Naive thymus-derived CD8-positive, alpha-beta T cell (primary cell): Measurements from ENCODE around the gene VEGFB. TPM values are rescaled to one million over a fixed set of nuclear protein-coding genes. Genes with fewer than 3 reads are reported as not detected.

Experiments used
- ATAC-seq, 2 donors: fragments of 150-1000 bp; cut with Tn5 transposase in 1 of 2; sonication (Bioruptor Pico), chemical (Tn5 transposase) in 1 of 2; 1 replicate in 1 of 2; 2 replicates in 1 of 2; pipeline ENCODE4 v1.10.0; 2021; ENCODE audit warnings: mild to moderate bottlenecking in 2 of 2, moderate library complexity in 2 of 2
- POLR2A ChIA-PET: fragments of 350-600 bp; sonication (Branson Sonifier 250); formaldehyde crosslinking; loops from one replicate; lab custom pipeline; 2021; ENCODE audit warnings: antibody characterized with exemption; lab: Charles Lee
- DNase-seq, 10 donors: peaks; one replicate each; pipeline versions ENCODE4 v3.0.0 to v3.0.0-alpha.2; 2020 to 2022
- H3K27ac Mint-ChIP-seq, 10 donors: one replicate each; pipeline ENCODE4 v1.8.0; 2020 to 2022; ENCODE audit warnings: mild to moderate bottlenecking in 10 of 10, mixed read lengths in 10 of 10, moderate library complexity in 4 of 10, inconsistent platforms in 1 of 10
- H3K27me3 Mint-ChIP-seq, 5 donors: one replicate each; pipeline ENCODE4 v1.8.0; 2021 to 2022; ENCODE audit warnings: mixed read lengths in 5 of 5
- H3K36me3 Mint-ChIP-seq, 3 donors: one replicate each; pipeline ENCODE4 v1.8.0; 2020 to 2022; ENCODE audit warnings: mixed read lengths in 3 of 3, mild to moderate bottlenecking in 2 of 3, inconsistent platforms in 1 of 3
- H3K4me1 Mint-ChIP-seq, 4 donors: one replicate each; pipeline ENCODE4 v1.8.0; 2021 to 2022; ENCODE audit warnings: mixed read lengths in 4 of 4
- H3K4me3 Mint-ChIP-seq, 10 donors: one replicate each; pipeline ENCODE4 v1.8.0; 2020 to 2022; ENCODE audit warnings: mild to moderate bottlenecking in 10 of 10, mixed read lengths in 10 of 10, moderate library complexity in 6 of 10, inconsistent platforms in 1 of 10
- H3K9me3 Mint-ChIP-seq, 9 donors: one replicate each; pipeline ENCODE4 v1.8.0; 2020 to 2022; ENCODE audit warnings: mixed read lengths in 9 of 9, mild to moderate bottlenecking in 3 of 9, inconsistent platforms in 1 of 9, moderate library complexity in 1 of 9
- polyA plus RNA-seq, 3 donors: library from polyadenylated mRNA; unstranded; fragments of 300-500 nt; fragmentation: Illumina TruSeq; gene quantifications; one replicate each; pipeline ENCODE4 v1.2.3, GENCODE V29; 2021
- total RNA-seq, 8 experiments: library from RNA in 2 of 8; stranded (reverse) in 2 of 8; gene quantifications; one replicate each; pipeline ENCODE4 v1.2.3 and lab custom pipeline; 2021 to 2026

Gene VEGFB
- total and polyA plus RNA-seq, 5 experiments from 2014 or later: 11.2 to 62.1 (median 28.1) TPM

GRCh38 chr11:64248578-64248977, 14.2 kb downstream of the VEGFB start:
- ATAC-seq (no peak), DNase-seq (no peak)
- H3K27me3 Mint-ChIP-seq: no peaks in the 10 kb centered on the region
- no peaks in the 10 kb centered on the region for H3K36me3 Mint-ChIP-seq
- no peaks in the 10 kb centered on the region for H3K9me3 Mint-ChIP-seq
- H3K4me3 Mint-ChIP-seq: peak overlapping the region in 7 of 10 donors; percentile 20 to 92 (median 79)
- H3K4me1 Mint-ChIP-seq: peaks cover 16 to 47% (median 42%) of the 10 kb centered on the region in 4 donors
- H3K27ac Mint-ChIP-seq: no peak overlapping the region
- POLR2A ChIA-PET: interaction anchor here (8.4 to 13.8 kb wide), 3 partner anchors 21 to 43 kb away, joined by 101 to 176 read pairs (median 113); partner anchors contain the start of genes FERMT3, NUDT22 and TRPT1

- DNase-seq (no peak), ATAC-seq (no peak)
- no peaks in the 10 kb centered on the region for H3K27me3 Mint-ChIP-seq
- POLR2A ChIA-PET: interaction anchor here (8.4 to 13.8 kb wide), 3 partner anchors 20 to 43 kb away, joined by 101 to 176 read pairs (median 113); partner anchors contain the start of genes FERMT3, NUDT22 and TRPT1
- H3K9me3 Mint-ChIP-seq: no peaks in the 10 kb centered on the region
- peak overlapping the region in 7 of 10 donors; percentile 22 to 82 (median 34) for H3K4me3 Mint-ChIP-seq
- H3K36me3 Mint-ChIP-seq: no peaks in the 10 kb centered on the region
- peaks cover 18 to 46% (median 38%) of the 10 kb centered on the region in 4 donors for H3K4me1 Mint-ChIP-seq
- peak overlapping the region in 2 of 10 donors; percentile 38 to 44 for H3K27ac Mint-ChIP-seq
Observed at GRCh38 chr11:64249038-64249437, 14.7 kb downstream of the VEGFB start.

- H3K27ac Mint-ChIP-seq: peak overlapping the region in 3 of 10 donors; percentile 25 to 47 (median 35)
- POLR2A ChIA-PET: interaction anchor here (0.8 to 13.8 kb wide), 8 partner anchors 9 to 68 kb away, joined by 3 to 176 read pairs (median 6); partner anchors contain the start of genes DNAJC4, FERMT3, FKBP2 and NUDT22
- H3K4me3 Mint-ChIP-seq: peak overlapping the region; percentile 19 to 93 (median 56)
- no peak for DNase-seq
- no peak for ATAC-seq
- no peaks in the 10 kb centered on the region for H3K36me3 Mint-ChIP-seq
- H3K9me3 Mint-ChIP-seq: no peaks in the 10 kb centered on the region
- no peaks in the 10 kb centered on the region for H3K27me3 Mint-ChIP-seq
- peaks cover 18 to 46% (median 36%) of the 10 kb centered on the region in 4 donors for H3K4me1 Mint-ChIP-seq
Observed at GRCh38 chr11:64249563-64250414, 15.4 kb downstream of the VEGFB start.

- Mint-ChIP-seq H3K27me3 (no peaks in the 10 kb centered on the region), H3K4me1 (peaks cover 16 to 39% (median 32%) of the 10 kb centered on the region in 4 donors), H3K9me3 (no peaks in the 10 kb centered on the region), H3K4me3 (peak overlapping the region in 9 of 10 donors; percentile 22 to 93 (median 84)), H3K27ac (peak overlapping the region in 2 of 10 donors; percentile 43 to 69), H3K36me3 (no peaks in the 10 kb centered on the region)
- ATAC-seq: no peak
- POLR2A ChIA-PET: interaction anchor here (1.1 to 13.8 kb wide), 8 partner anchors 7 to 67 kb away, joined by 3 to 176 read pairs (median 8); partner anchors contain the start of genes DNAJC4, FERMT3, FKBP2 and NUDT22
- peak in 1 of 10 donors; percentile 32 for DNase-seq
Observed at GRCh38 chr11:64250415-64251015, 16.1 kb downstream of the VEGFB start.

GRCh38 chr11:64251016-64251752, 16.8 kb downstream of the VEGFB start, which contains the start of gene PLCB3:
Gene PLCB3 (plus strand): TSS chr11:64251530. CDS start chr11:64251650, 120 bp downstream.
- ATAC-seq (peak; percentile 59 to 60), DNase-seq (peak in 9 of 10 donors; percentile 47 to 76 (median 66))
- POLR2A ChIA-PET: interaction anchor here (1.0 to 13.8 kb wide), 11 partner anchors 8 to 66 kb away, joined by 3 to 176 read pairs (median 5); partner anchors contain the start of genes DNAJC4, FERMT3, FKBP2 and NUDT22
- H3K9me3 Mint-ChIP-seq: no peaks in the 10 kb centered on the region
- H3K4me1 Mint-ChIP-seq: peaks cover 12 to 33% (median 27%) of the 10 kb centered on the region in 4 donors
- H3K27ac Mint-ChIP-seq: peak within 1 kb of the TSS in 9 of 10 donors; percentile 32 to 89 (median 76)
- H3K27me3 Mint-ChIP-seq: no peaks in the 10 kb centered on the region
- H3K4me3 Mint-ChIP-seq: peak within 1 kb of the TSS; percentile 83 to 93 (median 87)
- H3K36me3 Mint-ChIP-seq: no peaks in the 10 kb centered on the region

GRCh38 chr11:64251753-64252002, 17.3 kb downstream of the VEGFB start:
- Mint-ChIP-seq H3K4me1 (peaks cover 12 to 33% (median 27%) of the 10 kb centered on the region in 4 donors), H3K27ac (peak overlapping the region in 7 of 10 donors; percentile 32 to 86 (median 76)), H3K9me3 (no peaks in the 10 kb centered on the region), H3K36me3 (peaks cover 0 to 2% (median 0%) of the 10 kb centered on the region in 3 donors), H3K27me3 (no peaks in the 10 kb centered on the region), H3K4me3 (peak overlapping the region; percentile 82 to 93 (median 86))
- DNase-seq (no peak), ATAC-seq (no peak)
- POLR2A ChIA-PET: interaction anchor here (0.8 to 13.8 kb wide), 8 partner anchors 9 to 66 kb away, joined by 3 to 176 read pairs (median 8); partner anchors contain the start of genes DNAJC4, FERMT3, FKBP2 and NUDT22

GRCh38 chr11:64252003-64252872, 17.9 kb downstream of the VEGFB start:
- peak overlapping the region; percentile 82 to 93 (median 86) for H3K4me3 Mint-ChIP-seq
- H3K27ac Mint-ChIP-seq: peak overlapping the region in 9 of 10 donors; percentile 32 to 86 (median 76)

GRCh38 chr11:64253043-64253442, 18.7 kb downstream of the VEGFB start:
- H3K4me1 Mint-ChIP-seq: peaks cover 9 to 26% (median 17%) of the 10 kb centered on the region in 4 donors
- H3K36me3 Mint-ChIP-seq: peaks cover 0 to 7% (median 0%) of the 10 kb centered on the region in 3 donors
- no peak overlapping the region for H3K27ac Mint-ChIP-seq
- no peaks in the 10 kb centered on the region for H3K9me3 Mint-ChIP-seq
- POLR2A ChIA-PET: interaction anchor here (1.5 to 13.8 kb wide), 5 partner anchors 10 to 47 kb away, joined by 5 to 176 read pairs (median 11); partner anchors contain the start of genes FERMT3 and FKBP2
- DNase-seq (no peak), ATAC-seq (no peak)
- H3K4me3 Mint-ChIP-seq: peak overlapping the region in 8 of 10 donors; percentile 12 to 93 (median 38)
- no peaks in the 10 kb centered on the region for H3K27me3 Mint-ChIP-seq

More at GRCh38 chr11:64252003-64252872, 17.9 kb downstream of the VEGFB start:
- Mint-ChIP-seq H3K27me3 (no peaks in the 10 kb centered on the region), H3K36me3 (peaks cover 0 to 2% (median 0%) of the 10 kb centered on the region in 3 donors), H3K9me3 (no peaks in the 10 kb centered on the region), H3K4me1 (peaks cover 9 to 30% (median 23%) of the 10 kb centered on the region in 4 donors)
- ATAC-seq (peak; percentile 7 to 9), DNase-seq (peak in 1 of 10 donors; percentile 29)
- POLR2A ChIA-PET: interaction anchor here (0.8 to 13.8 kb wide), 9 partner anchors 9 to 65 kb away, joined by 3 to 176 read pairs (median 5); partner anchors contain the start of genes DNAJC4, FERMT3, FKBP2 and NUDT22

GRCh38 chr11:64253481-64253880, 19.1 kb downstream of the VEGFB start:
- no peak for ATAC-seq
- Mint-ChIP-seq H3K4me1 (peaks cover 9 to 24% (median 16%) of the 10 kb centered on the region in 4 donors), H3K36me3 (peaks cover 0 to 7% (median 0%) of the 10 kb centered on the region in 3 donors)

GRCh38 chr11:64254326-64254725, 19.9 kb downstream of the VEGFB start:
- DNase-seq (no peak), ATAC-seq (no peak)
- H3K4me3 Mint-ChIP-seq: no peak overlapping the region
- H3K4me1 Mint-ChIP-seq: peaks cover 9 to 24% (median 16%) of the 10 kb centered on the region in 4 donors
- H3K36me3 Mint-ChIP-seq: peaks cover 0 to 7% (median 2%) of the 10 kb centered on the region in 3 donors
- POLR2A ChIA-PET: interaction anchor here (1.0 to 1.7 kb wide), 4 partner anchors 9 to 17 kb away, joined by 3 to 7 read pairs (median 5); no protein-coding TSS in a partner anchor
- no peak overlapping the region for H3K27ac Mint-ChIP-seq
- no peaks in the 10 kb centered on the region for H3K9me3 Mint-ChIP-seq
- no peaks in the 10 kb centered on the region for H3K27me3 Mint-ChIP-seq

More at GRCh38 chr11:64253481-64253880, 19.1 kb downstream of the VEGFB start:
- DNase-seq: no peak
- no peaks in the 10 kb centered on the region for H3K9me3 Mint-ChIP-seq
- POLR2A ChIA-PET: interaction anchor here (1.0 to 1.7 kb wide), 3 partner anchors 8 to 16 kb away, joined by 4 to 7 read pairs (median 6); no protein-coding TSS in a partner anchor
- peak overlapping the region in 7 of 10 donors; percentile 1 to 50 (median 37) for H3K4me3 Mint-ChIP-seq
- no peak overlapping the region for H3K27ac Mint-ChIP-seq
- H3K27me3 Mint-ChIP-seq: no peaks in the 10 kb centered on the region
